SK-N-SH (cell line): ENCODE data around the gene R3HDM4. TPM values are rescaled to one million over a fixed set of nuclear protein-coding genes. Genes with fewer than 3 reads are reported as not detected.
A peak's percentile ranks its signal among the peaks of the same experiment; 100 is the strongest.
"Not testable (repeated sequence)": the region's sequence is repeated elsewhere in the genome, so short reads cannot be mapped to it uniquely, and the experiment has no call there.

ENCODE experiments used
- CTCF ChIA-PET: fragments of 300-600, 350-600 bp; formaldehyde crosslinking; extraction: SDS; loops from one replicate; lab custom pipeline; 2021; lab: Yijun Ruan, JAX
- POLR2A ChIA-PET: fragments of 350-600 bp; sonication (Branson Sonifier 250); formaldehyde crosslinking; extraction: SDS; loops from one replicate; lab custom pipeline; 2020; ENCODE audit warnings: antibody characterized with exemption, inconsistent platforms; lab: Yijun Ruan, JAX
- DNase-seq: peaks from one replicate; pipeline ENCODE4 v3.0.0; 2012
- H2AFZ ChIP-seq: fragments of 200-600 bp; sonication (generic); 2 replicates; pipeline ENCODE4 v1.8.1; 2016; ENCODE audit warnings: antibody characterized with exemption, mild to moderate bottlenecking, low read depth
- H3F3A ChIP-seq: fragments of 200-600 bp; sonication (generic); replicated peaks from 2 replicates; pipeline ENCODE3; 2016; ENCODE audit warnings: antibody characterized with exemption, mild to moderate bottlenecking; ENCODE audit not compliant: insufficient read depth
- H3K27ac ChIP-seq, 2 experiments: fragments of 200-500 bp in 1 of 2; fragments of 200-600 bp in 1 of 2; sonication (Bioruptor generic) in 1 of 2; sonication (generic), shearing (Covaris generic) in 1 of 2; 2 replicates each; pipeline versions ENCODE4 v1.5.1 to v1.6.1; 2014 to 2016; ENCODE audit warnings: low read depth in 2 of 2, inconsistent platforms in 1 of 2, low read length in 1 of 2, mild to moderate bottlenecking in 1 of 2, mixed read lengths in 1 of 2
- H3K27me3 ChIP-seq: fragments of 200-600 bp; sonication (generic), shearing (Covaris generic); 2 replicates; pipeline ENCODE4 v1.6.1; 2016; ENCODE audit warnings: mixed run types; ENCODE audit not compliant: insufficient read depth
- H3K36me3 ChIP-seq, 2 experiments: fragments of 200-500 bp in 1 of 2; fragments of 200-600 bp in 1 of 2; sonication (Bioruptor generic) in 1 of 2; sonication (generic) in 1 of 2; replicated peaks in 1 of 2; 2 replicates each; pipeline versions ENCODE3 to v1.5.1; 2014 to 2016; ENCODE audit warnings: low read length in 1 of 2, mild to moderate bottlenecking in 1 of 2; ENCODE audit not compliant: insufficient read depth in 2 of 2, control insufficient read depth in 1 of 2
- H3K4me1 ChIP-seq, 2 experiments: fragments of 200-500 bp in 1 of 2; fragments of 200-600 bp in 1 of 2; sonication (Bioruptor generic) in 1 of 2; sonication (generic), shearing (Covaris generic) in 1 of 2; 2 replicates each; pipeline versions ENCODE4 v1.5.1 to v1.6.1; 2014 to 2016; ENCODE audit warnings: low read depth in 1 of 2, low read length in 1 of 2, mixed run types in 1 of 2; ENCODE audit not compliant: insufficient read depth in 2 of 2, control insufficient read depth in 1 of 2
- H3K4me2 ChIP-seq: fragments of 200-600 bp; sonication (generic), shearing (Covaris generic); 2 replicates; pipeline ENCODE4 v1.6.1; 2017; ENCODE audit warnings: mixed run types
- H3K4me3 ChIP-seq, 2 experiments: fragments of 200-500 bp in 1 of 2; fragments of 200-600 bp in 1 of 2; sonication (Bioruptor generic) in 1 of 2; sonication (generic), shearing (Covaris generic) in 1 of 2; 2 replicates each; pipeline versions ENCODE4 v1.5.1 to v1.8.1; 2014 to 2016; ENCODE audit warnings: low read depth in 2 of 2, inconsistent platforms in 1 of 2, low read length in 1 of 2, mild to moderate bottlenecking in 1 of 2, mixed read lengths in 1 of 2, moderate library complexity in 1 of 2
- H3K79me2 ChIP-seq: fragments of 200-600 bp; sonication (generic); 2 replicates; pipeline ENCODE4 v1.8.1; 2017; ENCODE audit warnings: mild to moderate bottlenecking; ENCODE audit not compliant: insufficient read depth
- H3K9ac ChIP-seq: fragments of 200-600 bp; sonication (generic); 2 replicates; pipeline ENCODE4 v1.6.1; 2017; ENCODE audit warnings: mixed run types
- H3K9me2 ChIP-seq: fragments of 200-600 bp; sonication (generic); 2 replicates; pipeline ENCODE4 v1.6.1; 2017; ENCODE audit warnings: mixed run types
- H3K9me3 ChIP-seq: fragments of 200-600 bp; sonication (generic); 2 replicates; pipeline ENCODE4 v1.6.1; 2017; ENCODE audit warnings: mixed run types, mild to moderate bottlenecking, moderate library complexity
- H4K20me1 ChIP-seq: fragments of 200-600 bp; sonication (generic); 2 replicates; pipeline ENCODE4 v1.6.1; 2017; ENCODE audit warnings: mild to moderate bottlenecking, mixed run types; ENCODE audit not compliant: insufficient read depth
- ELF1 ChIP-seq: IDR thresholded peaks from 2 replicates; pipeline ENCODE4 v1.4.0; 2012
- EZH2phosphoT487 ChIP-seq: fragments of 200-600 bp; sonication (generic); IDR thresholded peaks from 2 replicates; pipeline ENCODE4 v1.6.1; 2017; ENCODE audit warnings: low read depth, mixed run types, mild to moderate bottlenecking, antibody characterized with exemption, moderate library complexity, borderline replicate concordance
- FOXM1 ChIP-seq: IDR thresholded peaks from 2 replicates; pipeline ENCODE4 v1.4.0; 2012; ENCODE audit warnings: low read depth, mild to moderate bottlenecking
- GABPA ChIP-seq: IDR thresholded peaks from 2 replicates; pipeline ENCODE4 v1.4.0; 2012; ENCODE audit warnings: low read depth, mild to moderate bottlenecking
- GATA2 ChIP-seq: sonication (generic); formaldehyde crosslinking; IDR thresholded peaks from 2 replicates; pipeline ENCODE4 v1.5.0; 2020; ENCODE audit warnings: mild to moderate bottlenecking, missing genetic modification reagents
- MAX ChIP-seq: IDR thresholded peaks from 2 replicates; pipeline ENCODE4 v1.4.0; 2012; ENCODE audit warnings: low read depth
- MEF2A ChIP-seq: IDR thresholded peaks from 2 replicates; pipeline ENCODE4 v1.4.0; 2012; ENCODE audit warnings: low read depth, borderline replicate concordance
- NRF1 ChIP-seq: IDR thresholded peaks from 2 replicates; pipeline ENCODE4 v1.6.1; 2012; ENCODE audit warnings: low read depth, mild to moderate bottlenecking, low read length
- PBX3 ChIP-seq: IDR thresholded peaks from 2 replicates; pipeline ENCODE4; 2012
- RFX5 ChIP-seq: IDR thresholded peaks from 2 replicates; pipeline ENCODE4 v1.6.1; 2012; ENCODE audit warnings: mild to moderate bottlenecking, improper control_type of control experiment, low read length
- SIN3A ChIP-seq: IDR thresholded peaks from 2 replicates; pipeline ENCODE4 v1.6.1; 2012; ENCODE audit warnings: low read depth, mild to moderate bottlenecking, low read length, moderate library complexity, borderline replicate concordance
- WGBS: methylation state at CpG from one replicate; pipeline ENCODE4 v1.1.6; 2017; ENCODE audit warnings: low lambda C conversion rate; 5-methylcytosine and 5-hydroxymethylcytosine counted together
- polyA plus RNA-seq, 3 experiments: library from polyadenylated mRNA; depleted of rRNA; stranded (reverse); fragments of >200 nt; gene quantifications; 2 replicates each; pipeline ENCODE4 v1.2.3, GENCODE V29; 2012
- TF ChIP-seq, protein P1 (sequence below): fragments of 150-350 bp; IDR thresholded peaks from 2 replicates; pipeline ENCODE4 v1.6.1; 2016; ENCODE audit warnings: mild to moderate bottlenecking, low read depth, low read length
- TF ChIP-seq, protein P2 (sequence below): fragments of 150-350 bp; IDR thresholded peaks from 2 replicates; pipeline ENCODE4 v1.6.1; 2017; ENCODE audit warnings: antibody characterized with exemption, low read length, low read depth, borderline replicate concordance

Gene R3HDM4
- polyA plus RNA-seq, 1 of the 3 experiments (the other 2 are of a cell fraction): 39.2 TPM

DNA sequence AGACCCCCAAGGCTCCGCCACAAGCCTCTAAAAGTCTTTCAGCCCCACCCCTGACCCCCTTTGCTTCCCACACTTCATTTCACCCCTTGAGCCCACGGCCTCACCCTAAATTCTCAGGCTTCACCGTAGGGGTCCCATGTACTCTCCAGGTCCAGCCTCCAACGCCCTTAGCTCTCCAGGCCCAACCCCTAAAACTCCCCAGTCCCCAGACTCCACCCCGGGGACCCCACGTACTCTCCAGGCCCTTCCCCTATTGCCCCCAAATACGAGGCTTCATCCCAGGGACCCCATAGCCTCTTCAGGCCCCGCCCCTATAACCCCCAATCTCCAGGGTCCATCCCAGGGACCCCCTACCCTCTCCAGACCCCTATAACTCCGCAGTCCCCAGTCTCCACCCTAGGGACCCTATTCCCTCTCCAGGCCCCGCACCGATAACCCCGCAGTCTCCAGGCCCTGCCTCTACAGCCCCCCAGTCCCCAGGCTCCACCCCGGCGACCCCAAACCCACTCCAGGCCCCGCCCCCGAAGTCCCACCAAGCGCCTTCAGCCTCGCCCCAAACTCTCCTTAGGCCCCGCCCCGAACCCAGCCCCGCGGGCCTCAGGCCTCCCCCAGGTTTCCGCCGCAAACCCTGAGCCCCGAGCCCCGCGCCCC is 20.7 kb downstream of the R3HDM4 start:
- Histone ChIP-seq H3K36me3 (peaks cover 4 to 25% of the 10 kb centered on the region in 2 experiments), H2AFZ (no peak overlapping the region), H3K9me3 (no peaks in the 10 kb centered on the region), H3K9me2 (no peaks in the 10 kb centered on the region), H3K4me3 (peak overlapping the region; percentile 81 to 87), H3K9ac (peak overlapping the region; percentile 95), H3K4me2 (peak overlapping the region; percentile 88), H4K20me1 (no peaks in the 10 kb centered on the region), H3F3A (peaks cover 15% of the 10 kb centered on the region), H3K27me3 (no peaks in the 10 kb centered on the region), H3K79me2 (peaks cover 14% of the 10 kb centered on the region), H3K27ac (peak overlapping the region; percentile 72 to 97; a peak in 3 of 4 replicates), H3K4me1 (peaks cover 0 to 4% of the 10 kb centered on the region in 2 experiments; a peak in 1 of 4 replicates)
- DNase-seq: peak; percentile 82
- ChIA-PET CTCF (interaction anchor here (0.7 to 1.0 kb wide), 2 partner anchors 29 to 36 kb away, joined by 3 to 4 read pairs; no protein-coding TSS in a partner anchor), POLR2A (interaction anchor here (1.4 kb wide), 1 partner anchor 92 kb away, joined by 5 read pairs; the partner anchor contains the start of gene WDR18)
- WGBS: 6% methylated on average over 25 of the region's 27 CpGs
- TF ChIP-seq MAX (no peak), PBX3 (no peak), SIN3A (no peak), RFX5 (no peak), GABPA (no peak), EZH2phosphoT487 (no peak), GATA2 (CRISPR knock-in tag) (no peak), ELF1 (no peak), MEF2A (no peak), NRF1 (no peak), FOXM1 (no peak)
- TF ChIP-seq, protein P1, sequence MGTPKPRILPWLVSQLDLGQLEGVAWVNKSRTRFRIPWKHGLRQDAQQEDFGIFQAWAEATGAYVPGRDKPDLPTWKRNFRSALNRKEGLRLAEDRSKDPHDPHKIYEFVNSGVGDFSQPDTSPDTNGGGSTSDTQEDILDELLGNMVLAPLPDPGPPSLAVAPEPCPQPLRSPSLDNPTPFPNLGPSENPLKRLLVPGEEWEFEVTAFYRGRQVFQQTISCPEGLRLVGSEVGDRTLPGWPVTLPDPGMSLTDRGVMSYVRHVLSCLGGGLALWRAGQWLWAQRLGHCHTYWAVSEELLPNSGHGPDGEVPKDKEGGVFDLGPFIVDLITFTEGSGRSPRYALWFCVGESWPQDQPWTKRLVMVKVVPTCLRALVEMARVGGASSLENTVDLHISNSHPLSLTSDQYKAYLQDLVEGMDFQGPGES: no peak
- TF ChIP-seq, protein P2, sequence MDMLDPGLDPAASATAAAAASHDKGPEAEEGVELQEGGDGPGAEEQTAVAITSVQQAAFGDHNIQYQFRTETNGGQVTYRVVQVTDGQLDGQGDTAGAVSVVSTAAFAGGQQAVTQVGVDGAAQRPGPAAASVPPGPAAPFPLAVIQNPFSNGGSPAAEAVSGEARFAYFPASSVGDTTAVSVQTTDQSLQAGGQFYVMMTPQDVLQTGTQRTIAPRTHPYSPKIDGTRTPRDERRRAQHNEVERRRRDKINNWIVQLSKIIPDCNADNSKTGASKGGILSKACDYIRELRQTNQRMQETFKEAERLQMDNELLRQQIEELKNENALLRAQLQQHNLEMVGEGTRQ: no peak

GRCh38 chr19:891421-892200 is 21.4 kb downstream of the R3HDM4 start:
- H3K9me3 ChIP-seq, DNase-seq, H4K20me1 ChIP-seq, H2AFZ ChIP-seq, H3K4me1 ChIP-seq, H3K27ac ChIP-seq, POLR2A ChIA-PET, H3K27me3 ChIP-seq, H3K9me2 ChIP-seq: not testable (repeated sequence)
- H3K79me2 ChIP-seq: peaks cover 14% of the 10 kb centered on the region
- peak overlapping the region; percentile 88 for H3K4me2 ChIP-seq
- peak overlapping the region; percentile 81 to 87 for H3K4me3 ChIP-seq
- peaks cover 18% of the 10 kb centered on the region for H3F3A ChIP-seq
- CTCF ChIA-PET: interaction anchor here (0.7 kb wide), 1 partner anchor 28 kb away, joined by 4 read pairs; no protein-coding TSS in a partner anchor
- H3K36me3 ChIP-seq: peaks cover 4 to 20% of the 10 kb centered on the region in 2 experiments
- H3K9ac ChIP-seq: peak overlapping the region; percentile 95; the same call in 1 of the 2 replicates
- 94% methylated on average over 47 of the region's 50 CpGs for WGBS
